Measurements from ENCODE around the gene OR2V2.
A peak's percentile ranks its signal among the peaks of the same experiment; 100 is the strongest.
"Not testable (repeated sequence)": the region's sequence is repeated elsewhere in the genome, so short reads cannot be mapped to it uniquely, and the experiment has no call there.

Gene OR2V2

DNA sequence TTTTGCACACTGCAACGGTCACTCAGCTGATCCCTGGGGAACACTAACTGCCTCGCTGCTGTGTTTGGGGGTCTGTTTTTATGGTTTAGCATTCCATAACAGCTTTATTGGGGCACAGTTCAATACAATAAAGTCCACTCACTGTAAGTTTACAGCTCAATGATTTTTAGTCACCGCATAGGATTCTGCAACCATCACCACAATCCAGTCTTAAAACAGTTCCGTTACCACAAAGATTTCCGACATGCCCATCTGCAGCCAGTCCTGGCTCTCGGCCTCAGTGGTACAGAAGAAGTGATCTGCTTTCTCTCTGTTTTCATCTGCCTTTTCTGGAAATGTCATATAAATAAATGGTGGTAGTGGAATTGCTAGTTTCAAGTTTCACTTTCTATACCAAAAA is 23.6 kb downstream of the OR2V2 start:
- DNase-seq = no peak

DNA sequence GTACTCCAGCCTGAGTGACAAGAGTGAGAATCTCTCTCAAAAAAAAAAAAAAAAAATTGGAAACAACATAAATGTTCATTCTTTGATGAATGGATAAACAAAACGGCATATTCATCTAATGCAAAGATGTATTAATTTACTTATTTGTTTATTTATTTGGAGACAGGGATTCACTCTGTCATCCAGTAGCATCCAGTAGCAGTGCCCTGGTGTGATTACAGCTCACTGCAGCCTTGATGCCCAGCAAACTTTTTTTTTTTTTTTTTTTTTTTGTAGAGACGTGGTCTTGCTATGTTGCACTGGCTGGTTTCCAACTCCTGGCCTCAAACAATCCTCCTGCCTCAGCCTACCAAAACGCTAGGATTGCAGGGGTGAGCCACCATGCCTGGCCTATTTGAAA is 24.4 kb downstream of the OR2V2 start:
- DNase-seq = no peak

DNA sequence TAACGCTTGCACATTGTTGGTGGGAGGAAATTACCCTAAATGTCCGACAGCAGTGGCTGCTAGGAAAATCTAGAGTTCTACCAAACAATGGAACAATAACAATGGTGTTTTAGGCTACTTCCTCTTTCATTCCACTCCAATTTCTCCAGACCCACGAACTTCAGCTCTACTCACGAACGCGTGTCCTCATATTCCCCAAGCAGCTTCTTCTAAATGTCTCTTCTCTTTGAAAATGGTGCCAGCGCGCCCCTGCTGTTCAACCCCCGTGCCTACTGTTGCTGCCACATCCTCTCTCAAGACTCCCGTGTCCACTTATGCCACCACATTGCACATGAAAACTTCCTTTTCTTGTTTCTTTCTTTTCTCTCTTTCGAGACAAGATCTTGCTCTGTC is 25.6 kb downstream of the OR2V2 start:
- DNase-seq = no peak

DNA sequence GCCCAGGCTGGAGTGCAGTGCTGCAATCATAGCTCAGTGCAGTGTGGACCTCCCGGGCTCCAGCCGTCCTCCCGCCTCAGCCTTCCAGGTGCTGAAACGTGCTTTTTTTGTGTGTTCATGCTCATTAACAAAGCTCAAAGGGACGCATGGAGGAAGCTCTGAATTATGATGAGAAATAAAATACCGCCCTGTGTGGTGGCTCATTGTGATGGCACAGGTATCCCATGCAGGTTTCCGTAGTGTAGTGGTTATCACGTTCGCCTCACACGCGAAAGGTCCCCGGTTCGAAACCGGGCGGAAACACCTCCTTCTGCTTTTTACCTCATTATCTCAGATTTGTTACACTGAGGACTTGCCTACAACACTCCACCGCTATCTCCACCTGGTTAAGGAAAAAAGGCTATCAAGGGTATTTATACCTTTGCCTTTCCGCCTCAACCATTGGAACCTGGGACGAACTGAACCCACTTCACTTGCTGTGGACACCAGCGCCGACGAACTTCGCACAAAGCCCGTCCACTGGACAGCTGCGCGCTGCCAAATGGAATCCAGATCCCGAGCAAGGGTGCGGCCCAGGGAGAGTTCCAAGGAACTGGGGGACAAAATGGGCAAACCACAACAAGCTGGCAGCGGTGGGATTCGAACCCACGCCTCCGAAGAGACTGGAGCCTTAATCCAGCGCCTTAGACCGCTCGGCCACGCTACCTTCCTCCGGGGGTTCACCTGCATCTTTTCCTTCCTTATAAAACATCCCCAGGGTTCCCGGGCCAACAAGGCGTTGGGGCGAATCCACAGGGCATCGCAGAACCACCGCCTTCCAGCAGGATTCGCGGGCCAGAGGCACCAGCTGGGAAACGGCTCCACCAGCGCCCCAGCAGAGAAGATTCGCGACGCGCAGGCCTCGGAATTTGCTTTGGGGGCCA is 26.3 kb downstream of the OR2V2 start:
- DNase-seq = peak; percentile 58

DNA sequence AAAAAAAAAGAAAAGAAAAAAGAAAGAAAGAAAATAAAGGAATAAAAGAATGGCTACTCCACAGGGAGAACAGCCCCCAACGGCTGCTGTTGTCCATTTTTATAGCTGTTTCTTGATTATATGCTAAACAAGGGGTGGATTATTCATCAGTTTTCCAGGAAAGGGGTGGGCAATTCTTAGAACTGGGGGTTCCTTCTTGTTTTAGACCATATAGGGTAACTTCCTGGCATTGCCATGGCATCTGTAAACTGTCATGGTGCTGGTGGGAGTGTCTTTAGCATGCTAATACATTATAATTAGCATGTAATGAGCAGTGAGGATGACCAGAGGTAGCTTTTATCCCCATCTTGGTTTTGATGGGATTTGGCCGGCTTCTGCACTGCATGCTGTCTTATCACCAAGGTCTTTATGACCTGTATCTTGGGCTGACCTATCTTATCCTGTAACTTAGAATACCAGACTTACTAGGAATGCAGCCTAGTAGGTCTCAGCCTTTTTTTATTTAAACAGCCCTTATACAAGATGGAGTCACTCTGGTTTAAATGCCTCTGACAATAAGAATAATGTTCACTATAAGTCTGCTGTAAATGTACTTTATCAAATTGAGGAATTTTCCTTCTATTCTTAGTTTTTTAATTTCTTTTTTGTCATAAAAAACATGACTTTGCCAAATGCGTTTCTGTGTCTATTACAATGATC is 29.0 kb downstream of the OR2V2 start:
- no peak for DNase-seq

DNA sequence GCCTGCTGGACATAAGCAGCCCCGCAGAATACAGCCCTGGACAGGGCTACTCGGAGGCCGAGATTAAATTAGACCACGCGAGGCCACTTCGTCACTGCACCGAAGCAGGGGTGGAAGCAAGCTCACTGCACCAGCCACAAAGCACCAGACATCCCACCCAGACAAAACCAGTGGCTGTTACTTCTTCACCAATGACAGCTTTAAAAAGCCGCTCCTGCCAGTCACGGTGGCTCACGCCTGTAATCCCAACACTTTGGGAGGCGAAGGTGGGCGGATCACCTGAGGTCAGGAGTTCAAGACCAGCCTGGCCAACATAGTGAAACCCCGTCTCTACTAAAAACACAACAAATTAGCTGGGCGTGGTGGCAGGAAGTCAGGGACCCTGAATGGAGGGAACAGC is 30.2 kb downstream of the OR2V2 start:
- not testable (repeated sequence) for DNase-seq

DNA sequence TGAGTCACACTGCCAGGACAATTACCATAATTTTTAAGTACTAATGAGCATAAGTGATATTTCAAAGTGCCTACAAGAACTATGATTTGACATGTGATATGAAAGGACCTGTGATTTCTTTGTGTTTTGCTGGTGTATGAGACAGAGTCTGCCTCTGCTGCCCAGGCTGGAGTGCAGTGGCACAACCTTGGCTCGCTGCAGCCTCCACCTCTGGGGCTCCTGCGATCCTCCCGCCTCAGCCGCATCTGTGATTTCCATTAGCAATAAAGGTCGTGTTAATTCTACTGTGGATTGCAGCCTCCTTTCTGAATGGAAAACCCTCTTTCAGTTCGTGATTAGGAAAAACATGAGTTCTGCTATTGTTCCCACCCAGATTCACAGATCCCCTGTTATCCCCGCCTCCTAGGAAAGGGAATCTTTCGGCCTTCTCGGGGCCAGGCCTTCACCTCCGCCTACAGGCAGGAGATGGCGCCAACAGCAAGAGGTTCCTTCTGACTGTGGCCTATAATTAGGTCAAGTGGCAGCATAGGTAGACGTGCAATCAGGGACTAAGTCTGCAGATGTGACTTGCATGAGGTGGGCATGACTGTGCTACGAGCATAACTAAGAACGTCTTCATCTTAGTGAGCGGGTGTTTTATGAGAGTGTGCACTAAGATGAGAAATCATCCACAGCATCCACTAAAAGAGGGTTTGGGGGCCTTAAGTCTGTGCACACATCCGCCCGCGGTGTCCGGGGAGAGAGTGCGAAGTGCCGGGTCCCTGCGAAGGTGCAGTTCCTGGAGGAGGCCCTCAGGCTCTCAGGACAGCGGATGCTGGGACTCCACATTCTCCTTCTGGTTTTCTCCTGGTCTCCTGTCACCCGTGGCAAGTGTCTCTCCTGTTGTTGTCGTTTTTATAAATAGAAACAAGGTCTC is 34.5 kb downstream of the OR2V2 start:
- peak; percentile 68 for DNase-seq

DNA sequence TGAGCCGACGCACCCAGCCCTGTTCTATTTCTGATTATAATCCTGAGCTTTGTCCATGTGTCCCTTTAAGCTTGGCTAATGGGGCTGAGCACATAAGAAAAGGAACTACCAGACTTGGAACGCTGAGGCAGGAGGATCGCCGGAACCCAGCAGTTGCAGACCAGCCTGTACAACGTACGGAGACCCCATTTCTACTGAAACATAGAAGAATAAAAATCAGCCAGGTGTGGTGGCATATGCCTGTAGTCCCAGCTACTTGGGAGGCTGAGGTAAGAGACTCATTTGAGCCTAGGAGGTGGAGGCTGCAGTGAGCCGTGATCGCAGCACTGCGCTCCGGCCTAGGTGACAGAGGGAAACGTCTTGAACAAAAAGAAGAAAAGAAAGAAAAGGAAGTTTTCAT is 35.3 kb downstream of the OR2V2 start:
- DNase-seq = no peak

DNA sequence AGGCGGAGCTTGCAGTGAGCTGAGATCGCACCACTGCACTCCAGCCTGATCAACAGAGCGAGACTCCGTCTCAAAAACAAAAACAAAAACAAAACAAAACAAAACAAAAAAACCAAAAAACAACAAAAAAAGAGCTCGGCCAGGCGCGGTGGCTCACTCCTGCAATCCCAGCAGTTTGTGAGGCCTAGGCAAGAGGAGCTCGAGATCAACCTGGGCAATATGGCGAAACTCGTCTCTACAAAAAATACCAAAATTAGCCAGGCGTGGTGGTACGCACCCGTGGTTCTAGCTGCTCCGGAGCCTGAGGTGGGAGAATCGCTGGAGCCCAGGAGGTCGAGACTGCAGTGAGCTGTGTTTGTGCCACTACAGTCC is 37.4 kb downstream of the OR2V2 start:
- DNase-seq = no peak

DNA sequence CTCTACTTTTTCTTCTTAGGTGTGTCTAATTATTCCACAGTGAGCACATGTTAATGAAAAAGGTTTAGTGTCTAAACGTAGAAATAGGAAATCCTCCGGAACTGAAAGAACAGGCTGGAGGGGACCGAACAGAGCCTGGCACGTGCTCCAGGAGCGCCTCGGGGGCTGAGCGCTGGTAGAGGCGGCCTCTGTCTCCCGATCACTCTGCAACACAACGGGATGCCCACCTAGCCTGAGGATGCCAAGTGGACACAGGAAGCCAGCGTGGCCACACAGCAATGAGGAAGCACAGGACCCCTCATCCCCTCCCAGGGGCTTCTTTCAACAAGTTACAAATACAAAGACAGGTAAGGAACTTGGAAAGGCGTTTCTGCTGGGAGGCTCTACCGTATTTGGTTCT is 38.2 kb downstream of the OR2V2 start:
- DNase-seq = no peak

DNA sequence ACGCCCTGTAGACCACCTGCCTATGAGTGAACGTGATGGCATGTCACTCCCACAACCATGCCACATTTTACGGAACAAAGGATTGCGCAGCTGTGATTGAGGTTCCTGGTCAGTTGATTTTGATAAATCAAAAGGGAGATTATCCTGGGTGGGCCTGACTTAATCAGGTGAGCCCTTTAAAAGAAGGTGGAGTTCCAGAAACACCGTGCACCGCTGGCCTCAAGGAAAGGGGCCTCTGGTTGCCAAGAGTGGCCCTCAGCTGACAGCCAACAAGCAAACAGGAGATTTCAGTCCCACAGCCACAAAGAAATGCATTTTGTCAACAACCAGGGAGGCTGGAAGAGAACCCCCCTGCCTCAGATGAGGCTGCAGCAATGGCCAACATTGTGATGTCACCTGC is 38.6 kb downstream of the OR2V2 start:
- DNase-seq = no peak

DNA sequence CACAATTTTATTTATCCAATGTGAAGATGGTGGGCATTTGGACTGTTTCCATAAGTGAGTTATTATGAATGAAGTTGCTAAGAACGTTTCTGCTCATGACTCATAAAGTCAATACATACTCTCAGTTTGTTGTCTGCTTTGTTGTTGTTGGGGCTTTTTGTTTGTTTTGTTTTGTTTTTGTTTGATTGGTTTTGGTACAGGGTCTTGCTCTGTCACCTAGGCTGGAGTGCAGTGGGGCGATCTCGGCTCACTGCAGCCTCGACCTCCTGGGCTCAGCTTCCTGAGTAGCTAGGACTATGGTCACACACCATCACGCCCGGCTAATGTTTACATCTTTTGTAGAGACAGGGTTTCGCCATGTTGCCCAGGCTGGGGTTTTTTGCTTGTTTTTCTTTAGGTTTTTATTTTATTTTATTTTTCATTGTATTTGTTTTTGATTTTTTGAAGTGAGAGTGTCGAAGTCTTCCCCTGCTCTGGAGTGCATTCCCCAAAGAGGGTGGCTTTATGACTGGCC is 39.7 kb downstream of the OR2V2 start:
- no peak for DNase-seq

DNA sequence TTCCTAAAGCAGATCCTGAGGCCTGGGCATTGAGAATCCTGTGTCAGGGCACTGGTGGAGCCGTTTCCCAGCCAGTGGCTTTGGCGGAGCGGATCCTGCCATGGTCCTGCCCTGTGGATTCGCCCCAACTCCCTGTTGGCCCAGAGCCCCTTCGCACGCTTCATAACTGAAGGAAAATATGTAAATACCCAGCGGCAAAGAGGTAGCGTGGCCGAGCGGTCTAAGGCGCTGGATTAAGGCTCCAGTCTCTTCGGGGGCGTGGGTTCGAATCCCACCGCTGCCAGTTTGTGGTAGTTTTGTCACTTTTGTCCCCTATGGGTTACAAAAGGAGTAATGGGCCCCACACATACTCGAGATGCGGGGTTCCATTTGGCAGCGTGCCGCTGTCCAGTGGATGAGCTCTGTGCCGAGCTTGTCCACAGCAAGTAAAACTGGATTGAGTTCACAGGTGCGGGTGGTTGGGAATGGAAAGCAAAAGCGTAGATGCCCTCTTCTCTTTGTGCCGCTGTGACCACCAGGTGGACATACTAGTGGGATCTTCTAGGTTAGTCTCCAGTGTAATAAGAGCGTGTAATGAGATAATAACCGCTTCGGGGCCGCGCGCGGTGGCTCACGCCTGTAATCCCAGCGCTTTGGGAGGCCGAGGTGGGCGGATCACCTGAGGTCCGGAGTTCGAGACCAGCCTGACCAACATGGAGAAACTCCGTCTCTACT is 40.3 kb downstream of the OR2V2 start:
- no peak for DNase-seq

DNA sequence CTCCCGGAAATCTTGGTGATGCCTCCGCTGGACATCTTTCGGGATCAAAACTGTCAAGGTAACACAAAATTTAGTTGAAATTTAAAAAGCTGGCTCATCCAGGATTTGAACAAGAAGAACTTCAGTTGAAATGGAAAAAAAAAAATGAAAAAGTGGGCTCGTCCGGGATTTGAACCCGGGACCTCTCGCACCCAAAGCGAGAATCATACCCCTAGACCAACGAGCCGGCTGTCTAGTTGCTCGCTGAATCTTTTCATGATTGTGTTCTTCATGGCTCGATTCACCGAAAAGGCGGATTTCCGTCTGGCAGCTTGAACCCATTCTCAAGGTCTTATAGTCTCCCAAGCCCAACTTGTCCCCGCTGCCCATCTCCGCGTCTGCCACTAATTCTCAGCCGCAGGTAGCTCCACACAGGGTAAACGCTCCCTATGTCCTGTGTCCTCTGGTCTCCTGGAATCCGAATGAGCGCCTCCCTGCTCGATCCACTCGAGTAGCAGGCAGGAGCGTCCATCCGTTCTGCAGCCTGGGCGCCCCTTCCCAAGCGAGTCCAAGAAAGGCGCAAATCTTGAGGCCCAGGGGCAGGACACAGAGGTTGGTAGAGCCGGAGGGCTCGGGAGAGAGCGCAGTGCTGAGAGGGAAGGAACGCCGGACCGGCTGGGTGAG is 41.4 kb downstream of the OR2V2 start:
- peak; percentile 81 for DNase-seq

DNA sequence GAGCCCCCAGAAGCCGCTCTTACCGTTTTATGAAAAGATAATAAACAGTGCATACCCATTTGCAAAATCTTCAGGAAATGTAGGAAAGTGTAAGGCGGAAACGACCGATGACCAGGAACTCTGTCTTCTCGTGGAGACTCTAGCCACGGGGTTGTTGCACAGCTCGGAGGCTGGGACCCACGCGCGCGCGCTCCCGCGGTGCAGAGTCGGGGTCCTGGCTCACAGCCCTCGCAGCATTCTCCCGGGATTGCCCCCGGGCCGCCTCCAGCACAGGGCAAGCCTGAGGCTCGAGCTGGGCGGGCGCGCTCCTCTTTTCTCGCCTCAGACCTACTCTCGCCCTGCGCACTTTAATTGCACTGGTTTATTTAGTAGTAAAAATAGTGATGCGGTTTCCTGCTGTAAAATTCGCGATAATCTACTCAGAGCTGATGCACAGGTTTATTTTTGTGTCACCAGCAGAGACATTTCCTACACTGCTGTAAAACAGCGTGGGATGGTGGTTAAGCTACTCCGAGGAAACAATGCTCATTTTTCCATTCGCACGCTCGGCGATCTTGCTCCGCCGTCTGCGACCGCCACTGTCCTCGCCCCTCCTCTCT is 42.1 kb downstream of the OR2V2 start:
- peak; percentile 77 for DNase-seq

DNA sequence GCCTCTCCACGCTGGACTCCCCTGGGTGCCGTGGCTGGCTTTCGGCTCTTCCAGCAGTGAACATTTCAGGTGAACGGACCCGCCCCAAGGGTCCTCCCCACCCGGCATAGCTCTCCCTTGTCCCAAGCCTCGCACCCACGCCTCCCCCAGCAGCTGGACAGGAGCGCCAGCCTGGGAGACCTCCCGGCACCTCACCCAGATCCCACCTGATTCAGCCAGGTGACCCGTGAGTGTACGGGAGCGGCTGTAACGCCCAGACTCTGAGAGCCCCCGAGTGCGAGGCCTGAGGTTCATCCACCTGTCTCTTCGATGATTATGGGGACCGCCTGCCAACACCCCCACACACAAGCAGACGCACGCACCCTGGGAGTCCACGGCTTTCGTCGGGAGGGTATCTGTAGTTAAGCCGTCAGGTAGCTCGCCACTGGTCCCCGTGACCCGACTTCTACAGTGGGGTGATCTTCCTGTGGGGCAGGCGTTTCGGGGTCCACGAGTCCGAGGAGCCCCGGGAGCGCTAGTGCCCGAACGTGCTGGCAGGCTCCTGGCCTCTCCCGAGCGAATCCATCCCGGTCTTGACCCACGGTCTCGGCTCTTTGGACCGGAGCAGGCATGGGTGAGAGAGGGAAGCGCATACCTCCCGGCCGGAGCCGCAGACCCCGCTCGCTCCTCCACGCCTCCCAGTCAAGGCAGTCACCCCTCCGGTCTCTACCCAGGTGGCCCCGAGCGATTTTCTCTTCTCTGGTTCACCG is 42.8 kb downstream of the OR2V2 start:
- DNase-seq = peak; percentile 39

DNA sequence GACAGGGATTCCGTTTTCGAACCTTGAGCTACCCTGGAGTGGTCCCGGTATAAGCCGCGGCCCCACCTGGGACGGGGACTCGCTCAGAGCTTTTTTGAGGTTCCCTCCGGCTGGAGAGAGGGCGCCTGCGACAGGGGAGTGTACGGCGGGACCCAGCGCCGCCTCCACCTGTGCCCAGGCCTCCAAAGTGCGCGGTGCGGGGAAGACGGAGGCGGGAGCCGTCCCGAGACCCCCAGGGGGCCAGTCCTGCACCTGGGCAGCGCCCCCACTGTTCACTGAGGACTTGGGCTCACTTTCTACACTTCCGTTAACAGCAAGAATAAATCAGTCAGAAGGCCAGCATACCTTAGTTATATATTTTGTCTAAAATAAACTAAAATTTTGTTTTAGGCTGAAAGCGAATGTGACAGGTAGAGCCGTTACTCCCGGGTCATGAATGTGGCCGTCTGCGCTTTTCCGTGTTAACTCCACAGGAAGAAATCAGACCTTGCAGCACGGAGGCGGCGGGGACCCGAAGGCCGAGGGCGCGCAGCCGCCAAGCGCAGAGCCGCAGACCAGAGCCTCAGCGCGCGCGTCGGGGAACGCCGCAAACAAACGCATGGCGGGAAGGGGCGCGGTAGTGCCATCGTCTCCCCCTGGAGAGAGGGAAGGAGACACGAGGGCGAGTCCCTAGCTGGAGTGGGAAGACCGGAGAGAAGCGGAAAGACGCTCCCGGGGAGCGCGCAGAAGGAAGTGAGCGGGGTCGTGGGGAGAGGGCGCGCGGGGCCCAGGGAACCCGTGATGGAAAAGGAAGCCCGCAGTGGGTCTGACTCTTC is 43.5 kb downstream of the OR2V2 start:
- DNase-seq = peak; percentile 51

DNA sequence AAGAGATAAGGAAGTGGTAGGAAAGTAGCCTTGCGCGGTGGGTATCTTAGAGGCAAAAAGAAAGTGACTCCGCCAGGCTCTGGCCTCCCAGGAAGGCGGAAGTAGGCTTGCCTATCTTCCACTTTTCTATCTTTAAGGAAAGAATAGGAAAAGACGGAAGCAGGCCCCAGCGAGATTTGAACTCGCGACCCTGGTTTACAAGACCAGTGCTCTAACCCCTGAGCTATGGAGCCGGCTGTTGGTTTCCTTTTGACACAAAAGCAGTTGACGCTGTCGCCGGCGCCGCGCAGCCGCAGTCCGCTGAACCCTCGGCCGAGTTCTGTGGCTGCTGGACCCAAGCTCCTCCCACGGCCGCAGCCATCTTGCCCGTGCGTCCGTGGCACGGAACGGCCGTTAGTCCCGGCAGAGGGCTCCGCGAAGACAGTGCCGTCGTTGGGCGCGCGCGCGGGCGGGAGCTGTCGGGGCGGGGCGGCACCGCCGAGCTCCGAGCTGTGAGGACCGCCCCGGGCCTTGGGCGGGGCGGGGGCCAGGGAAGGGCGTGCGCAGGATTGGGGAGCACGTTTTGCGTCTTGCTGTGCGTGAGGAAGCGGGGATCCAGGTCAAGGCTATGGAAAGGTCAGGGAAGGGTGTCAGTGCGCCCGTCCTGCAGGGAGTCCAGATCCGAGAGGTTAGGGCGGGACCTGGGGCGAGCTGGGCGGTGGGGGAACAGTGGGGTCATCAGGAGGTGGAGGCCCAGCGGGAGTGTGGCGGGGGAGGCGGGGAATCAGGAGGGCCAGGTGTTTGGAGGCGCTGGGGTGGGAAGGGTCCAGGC is 44.3 kb downstream of the OR2V2 start:
- DNase-seq = peak; percentile 96

Measured in central memory CD4-positive, alpha-beta T cell (primary cell).